NCI-H2029 (cell line): ENCODE data around the gene PRKG1.
"Not testable (repeated sequence)": the region's sequence is repeated elsewhere in the genome, so short reads cannot be mapped to it uniquely, and the experiment has no call there.

Experiments
- DNase-seq: peaks from one replicate; lab custom pipeline; 2025; lab: John Stamatoyannopoulos, UW

Gene PRKG1

GRCh38 chr10:51321980-51322379, 247.7 kb downstream of the PRKG1 start:
- DNase-seq = no peak

- no peak for DNase-seq
Observed at GRCh38 chr10:51325649-51326048, 251.4 kb downstream of the PRKG1 start.

GRCh38 chr10:51326174-51326573, 251.9 kb downstream of the PRKG1 start:
- DNase-seq = no peak

GRCh38 chr10:51327432-51327831, 253.1 kb downstream of the PRKG1 start:
- no peak for DNase-seq

- no peak for DNase-seq
Observed at GRCh38 chr10:51340366-51340765, 266.1 kb downstream of the PRKG1 start.

GRCh38 chr10:51340845-51341610, 266.7 kb downstream of the PRKG1 start:
- DNase-seq = no peak

- DNase-seq = not testable (repeated sequence)
Observed at GRCh38 chr10:51341745-51342144, 267.5 kb downstream of the PRKG1 start.

GRCh38 chr10:51342381-51342780, 268.1 kb downstream of the PRKG1 start:
- no peak for DNase-seq

- DNase-seq = no peak
Observed at GRCh38 chr10:51343391-51343790, 269.1 kb downstream of the PRKG1 start.

GRCh38 chr10:51344371-51344770, 270.1 kb downstream of the PRKG1 start:
- no peak for DNase-seq

- DNase-seq = no peak
Observed at GRCh38 chr10:51348622-51349021, 274.3 kb downstream of the PRKG1 start.

GRCh38 chr10:51357170-51357569, 282.9 kb downstream of the PRKG1 start:
- no peak for DNase-seq

- DNase-seq = no peak
Observed at GRCh38 chr10:51358227-51358626, 283.9 kb downstream of the PRKG1 start.

- no peak for DNase-seq
Observed at GRCh38 chr10:51363415-51363814, 289.1 kb downstream of the PRKG1 start.

- no peak for DNase-seq
Observed at GRCh38 chr10:51364674-51365073, 290.4 kb downstream of the PRKG1 start.

GRCh38 chr10:51366044-51366443, 291.8 kb downstream of the PRKG1 start:
- DNase-seq = no peak

- no peak for DNase-seq
Observed at GRCh38 chr10:51367127-51367526, 292.8 kb downstream of the PRKG1 start.

GRCh38 chr10:51367694-51368093, 293.4 kb downstream of the PRKG1 start:
- DNase-seq = no peak

GRCh38 chr10:51368943-51369342, 294.7 kb downstream of the PRKG1 start:
- no peak for DNase-seq

GRCh38 chr10:51369903-51370302, 295.6 kb downstream of the PRKG1 start:
- DNase-seq = no peak

- DNase-seq = no peak
Observed at GRCh38 chr10:51371743-51372142, 297.5 kb downstream of the PRKG1 start.

GRCh38 chr10:51375790-51376189, 301.5 kb downstream of the PRKG1 start:
- DNase-seq = no peak

GRCh38 chr10:51377070-51377931, 303.0 kb downstream of the PRKG1 start:
- DNase-seq = no peak
